ENCODE measurements around the gene AFG1L.
"Not testable (repeated sequence)": the region's sequence is repeated elsewhere in the genome, so short reads cannot be mapped to it uniquely, and the experiment has no call there.

The AFG1L gene

DNA sequence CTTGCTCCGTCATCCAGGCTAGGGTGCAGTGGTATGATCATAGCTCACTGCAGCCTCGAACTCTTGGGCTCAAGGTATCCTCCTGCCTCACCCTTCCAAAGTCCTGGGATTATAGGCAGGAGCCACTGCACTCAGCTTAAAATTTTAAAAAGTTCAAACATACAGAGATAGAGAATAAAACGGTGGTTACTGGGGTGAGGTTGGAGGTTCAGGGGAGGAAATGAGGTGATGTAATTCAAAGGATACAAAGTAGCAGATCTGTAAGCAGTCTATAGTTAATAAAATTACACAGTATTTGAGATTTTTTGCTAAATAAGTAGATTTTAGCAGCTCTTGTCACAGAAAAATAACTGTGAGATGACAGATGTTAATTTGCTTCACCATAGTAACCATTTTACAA, 7.5 kb upstream of the AFG1L start:
- FAIRE-seq (no peak), DNase-seq (ENCODE audit: insufficient read length, low spot score) (no peak)

DNA sequence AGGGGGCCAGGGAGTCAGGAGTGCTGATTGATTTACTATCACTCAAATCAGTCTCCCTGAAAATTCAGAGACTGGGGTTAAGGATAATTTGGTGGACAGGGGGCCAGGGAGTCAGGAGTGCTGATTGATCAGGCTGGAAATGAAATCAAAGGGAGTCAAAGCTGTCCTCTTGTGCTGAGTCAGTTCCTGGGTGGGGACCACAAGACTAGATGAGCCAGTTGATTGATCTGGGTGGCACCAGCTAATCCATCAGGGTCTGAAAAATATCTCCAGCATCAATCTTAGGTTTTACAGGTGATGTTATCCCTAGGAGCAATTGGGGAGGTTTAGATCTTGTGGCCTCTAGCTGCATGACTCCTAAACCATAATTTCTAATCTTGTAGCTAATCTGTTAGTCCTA, 6.1 kb upstream of the AFG1L start:
- FAIRE-seq: no peak
- DNase-seq (ENCODE audit: insufficient read length, low spot score): no peak

DNA sequence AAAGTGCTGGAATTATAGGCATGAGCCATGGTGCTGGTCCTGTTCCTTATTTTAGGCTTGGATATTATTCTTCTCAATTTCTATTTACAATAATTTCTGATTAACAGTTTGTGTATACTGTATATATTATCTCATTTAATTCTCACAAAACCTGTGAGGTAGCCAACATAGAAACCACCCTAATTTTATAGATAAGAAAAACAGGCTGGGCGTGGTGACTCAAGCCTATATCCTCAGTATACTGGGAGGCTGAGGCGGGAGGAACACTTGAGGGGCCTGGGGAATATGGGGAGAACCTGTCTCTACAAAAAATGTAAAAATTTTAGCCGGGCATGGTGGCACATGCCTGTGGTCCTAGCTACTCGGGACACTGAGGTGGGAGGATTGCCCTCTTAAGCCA, 3.8 kb upstream of the AFG1L start:
- FAIRE-seq: no peak
- no peak for DNase-seq (ENCODE audit: insufficient read length, low spot score)

DNA sequence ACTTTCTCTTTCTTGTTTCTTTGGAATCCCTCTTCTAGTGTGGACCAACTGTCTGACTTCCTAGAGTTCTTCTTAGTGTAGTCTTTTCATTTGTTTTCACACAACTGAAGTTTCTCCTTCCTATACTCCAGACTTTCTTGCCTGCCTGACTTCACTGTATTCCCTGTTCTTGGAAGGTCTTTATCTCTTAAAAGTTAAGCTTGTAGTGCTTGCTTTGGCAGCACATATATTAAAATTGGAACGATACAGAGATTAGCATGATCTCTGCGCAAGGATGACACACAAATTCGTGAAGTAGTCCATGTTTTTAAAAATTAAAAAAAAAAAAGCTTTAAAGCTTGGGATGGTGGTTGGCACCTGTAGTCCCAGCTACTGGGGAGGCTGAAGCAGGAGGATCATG, 2.3 kb upstream of the AFG1L start:
- not testable (repeated sequence) for FAIRE-seq; DNase-seq (ENCODE audit: insufficient read length, low spot score)

DNA sequence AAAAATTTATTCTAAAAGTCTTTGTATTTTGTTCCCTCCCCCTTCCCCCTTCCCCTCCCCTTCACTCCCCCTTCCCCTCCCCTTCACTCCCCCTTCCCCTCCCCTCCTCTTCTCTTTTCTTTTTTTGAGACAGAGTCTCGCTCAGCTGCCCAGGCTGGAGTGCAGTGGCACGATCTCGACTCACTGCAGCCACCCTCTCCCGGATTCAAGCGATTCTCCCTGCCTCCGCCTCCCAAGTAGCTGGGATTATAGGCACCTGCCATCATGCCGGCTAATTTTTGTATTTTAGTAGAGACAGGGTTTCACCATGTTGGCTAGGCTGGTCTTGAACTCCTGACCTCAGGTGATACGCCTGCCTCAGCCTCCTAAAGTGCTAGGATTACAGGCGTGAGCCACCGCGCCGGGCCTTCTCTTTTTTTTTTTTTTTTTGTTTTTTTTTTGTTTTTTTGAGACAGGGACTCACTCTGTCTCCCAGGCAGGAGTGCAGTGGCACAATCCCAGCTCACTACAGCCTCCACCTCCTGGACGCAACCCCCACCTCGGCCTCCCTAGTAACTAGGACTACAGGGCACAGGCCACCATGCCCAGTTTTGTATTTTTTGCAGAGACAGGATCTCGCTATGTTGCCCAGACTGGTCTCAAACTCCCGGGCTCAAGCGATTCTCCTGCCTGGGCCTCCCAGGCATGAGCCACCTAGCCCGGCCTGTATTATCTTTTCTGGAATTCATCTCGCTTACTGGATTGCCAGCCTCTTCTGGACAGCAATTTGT, 1.1 kb upstream of the AFG1L start:
- DNase-seq (ENCODE audit: insufficient read length, low spot score) (no peak), FAIRE-seq (no peak)

DNA sequence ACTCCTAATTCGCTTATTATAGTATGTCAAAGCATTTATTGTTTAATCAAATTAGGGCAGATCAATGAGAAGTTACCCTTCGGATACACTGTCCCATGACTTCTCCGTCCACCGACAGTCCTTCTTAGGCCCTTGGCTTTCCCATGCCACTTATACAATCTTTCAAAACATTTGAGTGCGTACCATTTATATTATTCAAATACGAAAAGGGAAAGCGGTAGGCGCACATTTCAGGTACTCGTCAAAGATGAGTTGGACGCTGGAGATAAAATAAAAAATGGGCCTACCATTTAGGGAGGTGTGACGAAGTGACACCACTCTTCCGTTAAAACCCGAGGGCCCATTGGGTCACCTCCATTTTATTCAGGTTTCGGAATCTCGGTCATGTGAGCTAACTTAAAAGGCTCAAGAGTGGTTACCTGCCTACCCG, 542 bp upstream of the AFG1L start:
- DNase-seq (ENCODE audit: insufficient read length, low spot score) (no peak), FAIRE-seq (no peak)

DNA sequence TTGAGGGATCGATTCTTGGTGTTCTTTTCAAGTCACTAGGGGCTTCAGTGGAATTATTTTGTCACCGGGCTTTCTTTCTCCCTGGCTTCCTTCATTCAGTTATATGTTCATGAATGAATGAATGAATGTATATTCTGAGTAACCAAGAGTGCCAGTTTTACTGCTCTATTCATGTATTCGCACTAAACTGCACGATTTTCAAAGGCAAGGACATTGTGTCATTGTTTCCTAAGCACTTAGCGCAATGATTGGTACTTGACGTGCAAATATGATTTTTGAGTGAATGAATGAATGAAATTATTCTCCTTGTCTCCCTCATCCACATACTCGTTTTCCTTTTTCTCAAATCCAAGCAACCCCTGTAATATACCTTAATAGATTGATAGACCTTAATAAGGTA, 822 bp downstream of the AFG1L start:
- no peak for DNase-seq (ENCODE audit: insufficient read length, low spot score)
- no peak for FAIRE-seq

DNA sequence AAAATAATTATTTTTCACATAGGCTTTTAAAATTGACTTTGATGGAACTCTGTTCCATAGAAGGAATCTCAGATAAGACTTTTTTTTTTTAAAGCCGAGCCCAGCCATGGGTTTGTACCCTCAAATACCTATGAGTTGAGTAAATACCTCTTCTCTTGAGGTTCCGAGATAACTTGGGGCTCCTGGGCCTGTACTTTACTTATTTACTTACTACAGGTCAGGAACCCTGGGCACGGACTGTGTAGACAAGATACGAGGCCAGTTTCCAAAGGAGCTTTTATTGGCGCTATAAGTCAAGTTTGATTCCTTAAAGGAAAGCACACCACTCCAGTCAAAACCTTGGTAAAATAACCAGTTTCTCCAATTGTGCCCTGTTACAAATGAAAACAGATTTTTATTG, 7.5 kb downstream of the AFG1L start:
- FAIRE-seq: no peak

DNA sequence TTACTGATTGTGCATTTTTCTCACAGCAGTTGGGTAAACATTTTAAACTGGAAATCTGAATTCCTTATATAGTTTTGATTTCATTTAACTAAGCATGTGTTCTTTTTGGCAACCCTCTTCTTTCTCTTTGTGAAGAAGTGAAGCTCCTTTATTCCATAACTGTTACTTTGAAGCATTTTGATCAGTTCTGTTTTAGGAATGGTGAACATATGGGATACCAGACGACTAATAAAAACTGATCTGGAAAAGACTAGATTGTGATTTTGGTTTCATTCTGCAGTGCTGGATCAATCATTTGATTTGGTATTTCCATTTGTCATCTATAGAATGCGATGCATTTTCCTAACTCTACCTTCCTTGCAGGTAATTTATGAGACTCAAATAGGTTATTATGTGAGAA, 9.8 kb downstream of the AFG1L start:
- FAIRE-seq (no peak), DNase-seq (ENCODE audit: insufficient read length, low spot score) (no peak)

More for the DNA sequence above, 7.5 kb downstream of the AFG1L start:
- no peak for DNase-seq (ENCODE audit: insufficient read length, low spot score)

DNA sequence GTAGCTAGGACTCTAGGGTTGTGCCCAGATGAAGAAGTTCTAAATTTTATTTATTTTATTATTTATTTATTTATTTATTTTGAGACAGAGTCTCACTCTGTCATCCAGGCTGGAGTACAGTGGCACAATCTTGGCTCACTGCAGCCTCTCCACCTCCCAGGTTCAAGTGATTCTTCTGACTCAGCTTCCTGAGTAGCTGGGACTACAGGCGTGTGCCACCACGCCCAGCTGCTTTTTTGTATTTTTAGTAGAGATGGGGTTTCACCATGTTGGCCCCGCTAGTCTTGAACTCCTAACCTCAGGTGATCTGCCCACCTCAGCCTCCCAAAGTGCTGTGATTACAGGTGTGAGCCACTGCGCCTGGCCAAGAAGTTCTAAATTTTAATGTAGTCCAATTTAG, 13.8 kb downstream of the AFG1L start:
- FAIRE-seq; DNase-seq (ENCODE audit: insufficient read length, low spot score): not testable (repeated sequence)

DNA sequence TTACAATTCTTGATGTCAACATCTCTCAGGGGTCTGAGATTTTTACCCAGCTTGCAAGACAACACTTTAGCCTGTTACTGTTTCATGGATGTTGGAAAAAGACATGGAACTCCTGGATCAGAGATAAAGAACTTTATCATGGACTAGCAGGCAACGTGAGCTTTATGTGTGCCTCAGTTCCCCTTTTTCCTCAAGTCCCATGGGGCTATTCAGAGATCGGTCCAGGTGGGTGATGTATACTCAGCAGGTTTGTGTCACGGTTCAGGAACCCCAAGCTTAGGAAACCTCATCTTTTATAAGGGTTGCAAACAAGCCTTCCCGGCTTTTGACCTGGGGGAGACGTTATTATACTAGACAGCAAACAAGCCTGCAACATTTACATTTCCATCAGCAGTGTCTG, 15.0 kb downstream of the AFG1L start:
- FAIRE-seq (no peak), DNase-seq (ENCODE audit: insufficient read length, low spot score) (no peak)

DNA sequence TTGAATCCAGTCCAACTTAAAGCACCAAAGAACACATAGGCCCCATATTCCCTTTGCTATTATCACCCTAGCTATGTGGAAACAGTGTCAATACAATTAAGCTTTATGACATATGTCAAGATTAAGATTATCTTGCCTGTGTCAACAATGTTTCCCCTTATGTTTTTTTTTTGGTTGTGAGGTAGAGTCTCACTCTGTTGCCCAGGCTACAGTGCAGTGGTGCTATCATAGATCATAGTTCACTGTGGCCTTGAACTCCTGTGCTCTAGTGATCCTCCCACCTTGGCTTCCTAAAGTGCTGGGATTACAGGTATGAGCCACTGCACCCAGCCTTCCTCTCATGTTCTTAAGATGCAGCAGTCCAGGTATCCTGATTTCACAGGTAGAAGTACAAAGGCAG, 17.8 kb downstream of the AFG1L start:
- no peak for FAIRE-seq
- DNase-seq (ENCODE audit: insufficient read length, low spot score): no peak

DNA sequence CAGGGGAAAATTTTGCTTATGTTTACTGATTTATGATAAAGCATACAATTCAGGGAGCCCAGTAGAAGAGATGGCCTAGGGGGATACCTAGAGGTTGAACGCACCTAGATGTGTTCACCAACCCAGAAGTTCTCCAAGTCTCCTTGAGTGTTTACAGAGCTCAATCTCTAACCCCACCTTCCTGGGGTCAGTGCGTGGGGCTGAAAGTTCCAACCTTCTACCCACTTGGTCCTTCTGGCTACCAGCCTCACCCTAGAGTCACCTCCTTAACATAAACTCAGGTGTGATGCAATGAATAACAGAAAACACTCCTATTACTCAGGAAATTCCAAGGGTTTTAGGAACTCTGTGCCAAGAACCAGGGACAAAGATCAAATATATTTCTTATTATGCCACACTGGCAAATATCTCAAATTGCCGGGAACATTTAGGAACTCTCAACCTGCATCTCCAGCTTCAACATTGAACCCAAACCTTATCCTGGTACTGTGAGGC, 26.4 kb downstream of the AFG1L start:
- FAIRE-seq (no peak), DNase-seq (ENCODE audit: insufficient read length, low spot score) (no peak)

DNA sequence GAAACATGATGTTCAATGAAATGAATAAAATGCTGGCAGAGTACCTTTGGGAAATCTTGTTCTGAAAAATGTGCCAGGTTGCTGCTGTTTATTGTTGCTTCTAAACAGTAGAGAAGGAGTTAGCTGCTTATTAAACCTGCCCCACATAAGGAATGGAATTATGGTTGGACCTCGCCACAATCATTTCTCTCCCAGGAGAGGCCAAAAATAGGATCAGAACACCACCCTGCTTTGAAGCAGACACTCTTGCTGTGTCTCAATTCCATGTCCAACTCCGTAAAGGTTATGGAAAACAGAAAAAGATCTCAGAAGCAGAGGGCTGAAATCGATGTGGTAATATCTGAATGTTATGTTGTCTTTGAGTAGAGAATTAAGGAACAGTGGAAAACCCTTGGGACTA, 27.9 kb downstream of the AFG1L start:
- DNase-seq (ENCODE audit: insufficient read length, low spot score): no peak
- FAIRE-seq: no peak

DNA sequence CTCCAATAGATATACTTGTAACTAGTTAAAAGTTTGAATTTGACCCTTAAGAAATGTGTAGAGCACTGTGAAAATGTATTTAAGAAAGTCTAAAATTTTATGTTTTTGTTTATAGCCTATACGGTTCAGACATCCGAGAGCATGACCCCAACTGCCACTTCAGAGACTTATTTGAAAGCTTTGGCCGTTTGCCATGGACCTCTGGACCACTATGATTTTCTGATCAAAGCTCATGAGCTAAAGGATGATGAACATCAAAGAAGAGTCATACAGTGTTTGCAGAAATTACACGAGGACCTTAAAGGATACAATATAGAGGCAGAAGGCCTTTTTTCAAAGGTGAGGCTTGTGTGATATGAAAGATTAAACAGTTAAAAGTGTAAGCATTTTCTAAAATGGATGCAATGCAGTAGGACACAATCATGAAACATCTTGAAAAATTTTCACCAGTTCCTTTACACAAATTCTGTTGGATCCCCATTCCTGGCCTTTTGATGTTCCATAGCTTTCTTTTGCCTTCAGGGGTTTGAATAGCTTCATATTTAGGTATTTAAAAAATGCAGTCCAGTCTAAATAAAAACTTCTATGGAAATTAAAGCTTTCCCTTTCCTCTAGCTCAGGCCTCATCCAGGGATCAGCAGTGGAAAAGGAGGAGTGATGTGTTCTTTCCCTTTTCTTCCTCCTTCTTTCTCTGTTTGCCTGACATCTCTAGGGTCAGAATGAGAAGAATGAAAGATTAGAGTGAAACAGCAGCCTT, 29.0 kb downstream of the AFG1L start:
- DNase-seq (ENCODE audit: insufficient read length, low spot score) (no peak), FAIRE-seq (no peak)

DNA sequence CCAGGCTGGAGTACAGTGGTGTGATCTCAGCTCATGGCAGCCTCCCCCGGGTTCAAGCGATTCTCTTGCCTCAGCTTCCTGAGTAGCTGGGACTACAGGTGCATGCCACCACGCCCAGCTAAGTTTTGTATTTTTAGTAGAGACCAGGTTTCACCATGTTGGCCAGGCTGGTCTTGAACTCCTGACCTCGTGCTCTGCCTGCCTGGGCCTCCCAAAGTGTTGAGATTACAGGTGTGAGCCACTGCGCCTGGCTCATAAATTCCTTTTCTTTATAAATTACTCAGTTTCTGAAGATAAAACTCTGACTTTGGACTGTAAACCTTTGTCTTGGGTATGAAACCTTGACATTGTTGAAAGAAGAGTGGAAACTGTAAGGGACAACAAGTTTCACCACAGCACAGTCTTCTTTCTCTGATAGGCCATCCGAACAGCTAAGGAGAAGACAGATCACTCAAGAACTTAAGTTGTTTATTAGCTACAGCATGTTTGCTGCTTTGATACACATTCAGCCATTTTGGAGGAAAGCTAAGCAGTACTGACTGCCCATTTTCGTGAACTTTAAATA, 35.4 kb downstream of the AFG1L start:
- FAIRE-seq: not testable (repeated sequence)

DNA sequence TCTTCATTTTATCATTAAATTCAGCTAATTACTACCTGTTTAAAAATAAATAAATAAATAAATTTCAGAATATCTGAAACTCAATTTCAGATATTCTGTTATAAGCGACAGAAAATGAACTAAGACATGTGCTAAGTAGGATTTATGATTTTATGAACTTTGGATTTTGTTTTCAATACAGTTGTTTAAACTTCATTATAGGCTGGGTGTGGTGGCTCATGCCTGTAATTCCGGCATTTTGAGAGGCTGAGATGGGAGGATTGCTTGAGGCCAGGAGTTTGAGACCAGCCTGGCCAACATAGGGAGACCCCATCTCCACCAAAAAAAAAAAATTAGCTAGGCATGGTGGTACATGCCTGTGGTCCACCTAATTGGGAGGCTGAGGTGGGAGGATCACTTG, 36.0 kb downstream of the AFG1L start:
- no peak for DNase-seq (ENCODE audit: insufficient read length, low spot score)
- no peak for FAIRE-seq

More for the DNA sequence above, 35.4 kb downstream of the AFG1L start:
- not testable (repeated sequence) for DNase-seq (ENCODE audit: insufficient read length, low spot score)

DNA sequence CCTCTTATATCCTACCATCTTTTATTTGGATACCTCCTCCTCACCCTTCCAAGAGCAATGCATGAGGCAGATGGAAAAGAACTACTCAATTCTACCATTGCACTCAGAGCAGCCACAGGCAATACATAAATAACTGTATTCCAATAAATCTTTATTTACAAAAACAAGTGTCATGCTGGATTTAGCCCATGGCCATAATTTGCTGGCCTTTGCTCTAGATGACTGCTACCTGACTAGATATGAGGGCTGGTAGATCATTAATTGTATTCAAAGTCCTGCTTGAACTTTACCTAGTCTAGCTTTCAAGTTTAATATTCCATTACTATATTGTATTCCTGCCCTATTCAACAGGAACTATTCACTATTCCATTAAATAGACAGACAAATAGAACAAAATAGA, 37.1 kb downstream of the AFG1L start:
- no peak for FAIRE-seq
- no peak for DNase-seq (ENCODE audit: insufficient read length, low spot score)

DNA sequence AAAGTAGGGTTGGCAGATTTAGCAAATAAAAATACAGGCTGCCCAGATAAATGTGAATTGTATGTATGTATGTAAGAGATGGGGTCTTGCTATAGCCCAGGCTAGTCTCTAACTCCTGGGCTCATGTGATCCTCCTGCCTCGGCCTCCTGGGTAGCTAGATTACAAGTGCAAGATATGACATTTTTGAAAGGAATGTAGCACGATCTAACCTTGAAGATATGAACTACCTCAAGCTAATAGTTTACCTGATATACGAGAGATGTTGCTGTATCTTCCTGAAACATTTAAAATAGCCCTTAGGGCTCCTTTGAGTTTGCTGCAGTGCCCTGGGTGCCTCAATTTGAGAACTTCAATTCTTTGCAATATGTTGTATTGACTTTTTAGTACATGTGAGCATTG, 42.1 kb downstream of the AFG1L start:
- DNase-seq (ENCODE audit: insufficient read length, low spot score) (no peak), FAIRE-seq (no peak)

DNA sequence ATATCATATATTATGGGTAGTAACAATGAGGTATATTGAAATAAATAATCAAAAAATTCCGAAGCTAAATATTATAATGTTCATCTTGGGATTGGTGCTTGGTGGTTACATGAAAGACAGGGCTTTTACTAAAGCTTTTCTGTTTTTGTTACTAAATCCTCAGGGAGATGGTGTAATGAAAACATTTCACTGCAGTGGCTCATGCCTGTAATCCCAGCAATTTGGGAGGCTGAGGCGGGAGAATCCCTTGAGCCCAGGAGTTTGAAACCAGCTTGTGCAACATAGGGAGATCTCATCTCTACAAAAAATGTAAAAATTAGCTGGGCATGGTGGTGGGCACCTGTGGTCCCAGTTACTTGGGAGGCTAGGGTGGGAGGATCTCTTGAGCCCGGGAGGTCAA, 42.9 kb downstream of the AFG1L start:
- FAIRE-seq (no peak), DNase-seq (ENCODE audit: insufficient read length, low spot score) (no peak)

DNA sequence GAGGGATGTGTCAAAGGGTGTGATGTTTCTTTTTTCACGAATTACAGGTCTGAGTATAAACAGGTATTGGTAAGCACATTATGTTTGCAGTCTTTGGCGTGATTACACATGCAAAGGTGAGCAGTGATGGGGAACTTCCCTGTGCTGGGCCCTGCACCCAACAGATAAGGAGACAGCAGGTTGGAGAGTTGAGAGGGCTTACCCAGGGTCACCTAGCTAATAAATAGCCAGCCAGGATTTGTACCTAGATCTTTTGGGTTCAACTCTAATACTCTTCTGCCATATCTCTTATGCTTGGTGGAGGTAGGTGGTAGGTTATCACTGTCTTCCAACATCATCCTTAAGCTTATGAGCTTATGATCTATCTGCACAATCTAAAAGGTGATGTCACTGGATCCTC, 46.5 kb downstream of the AFG1L start:
- DNase-seq (ENCODE audit: insufficient read length, low spot score) (no peak), FAIRE-seq (peak; percentile 53)

DNA sequence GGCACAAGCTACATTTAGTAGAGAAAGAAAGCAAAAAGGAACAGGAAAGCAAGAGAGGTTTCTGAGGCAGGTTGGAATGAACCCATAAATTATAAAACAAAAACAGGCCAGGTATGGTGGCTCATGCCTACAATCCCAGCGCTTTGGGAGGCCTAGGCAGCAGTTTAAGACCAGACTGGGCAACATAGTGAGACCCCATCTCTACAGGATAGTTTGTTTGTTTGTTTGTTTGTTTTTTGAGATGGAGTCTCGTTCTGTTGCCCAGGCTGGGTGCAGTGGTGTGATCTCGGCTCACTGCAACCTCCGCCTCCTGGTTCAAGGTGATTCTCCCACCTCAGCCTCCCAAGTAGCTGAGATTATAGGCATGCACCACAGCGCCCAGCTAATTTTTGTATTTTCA, 49.0 kb downstream of the AFG1L start:
- FAIRE-seq: no peak
- DNase-seq (ENCODE audit: insufficient read length, low spot score): no peak
